Measurements from ENCODE around the gene HOXB5. TPM values are rescaled to one million over a fixed set of nuclear protein-coding genes. Genes with fewer than 3 reads are reported as not detected.

The HOXB5 gene
- total and polyA plus RNA-seq, 10 of the 15 experiments (the other 5 are each of a cell fraction or from before 2014, with no cell fraction given) = not detected

GRCh38 chr17:48601539-48602425 is 8.2 kb upstream of the HOXB5 start:
- Histone ChIP-seq H3K4me1 (ENCODE audit: control insufficient read depth, insufficient read depth, low read length) (peaks cover 6% of the 10 kb centered on the region; the same call in 1 of the 2 replicates), H3K27ac (ENCODE audit: control insufficient read depth, insufficient read depth) (no peak overlapping the region), H3K9ac (ENCODE audit: control insufficient read depth, insufficient read depth, low read length) (no peak overlapping the region), H3K4me3 (no peak overlapping the region), H3K9me3 (replicated peaks; ENCODE audit: control insufficient read depth, insufficient read depth, low read length) (no peaks in the 10 kb centered on the region), H3K27me3 (replicated peaks in 1 of 2; ENCODE audit: control insufficient read depth in 2 of 2, insufficient read depth in 2 of 2, low read length in 1 of 2) (peaks cover 16 to 38% of the 10 kb centered on the region in 2 experiments), H3K36me3 (ENCODE audit: control insufficient read depth in 2 of 2, insufficient read depth in 2 of 2, low read length in 1 of 2) (no peaks in the 10 kb centered on the region), H3K79me2 (ENCODE audit: control insufficient read depth, insufficient read depth, low read length) (no peaks in the 10 kb centered on the region), H3K4me2 (ENCODE audit: control insufficient read depth, insufficient read depth) (no peak overlapping the region), H2AFZ (ENCODE audit: control insufficient read depth, low read depth, low read length) (no peak overlapping the region), H4K20me1 (ENCODE audit: control insufficient read depth, insufficient read depth) (no peaks in the 10 kb centered on the region)
- TF ChIP-seq RB1 (IDR thresholded peaks at IDR 0.05; ENCODE audit: borderline replicate concordance) (no peak), KAT2A (conservative IDR thresholded peaks at IDR 0.05; ENCODE audit: control insufficient read depth, low read depth, low read length) (no peak)
- CTCF ChIA-PET = interaction anchor here (0.6 to 1.9 kb wide), 12 partner anchors 8 to 583 kb away, joined by 3 to 7 read pairs (median 4); partner anchors contain the start of gene HOXB7
- 28% methylated on average over 35 of the region's 35 CpGs for WGBS (ENCODE audit: insufficient coverage, insufficient replicate concordance, low lambda C conversion rate, missing lambda C conversion rate)
- RAD21 ChIA-PET (ENCODE audit: unreplicated experiment) = interaction anchor here (0.6 to 2.1 kb wide), 10 partner anchors 9 to 576 kb away, joined by 3 to 8 read pairs (median 3); partner anchors contain the start of genes HOXB5 and HOXB9
- in situ Hi-C loops (cut with MboI) (no loop called here), intact Hi-C loops (cut with micrococcal nuclease; ENCODE audit: unreplicated experiment) (no loop called here)
- SMC1A ChIA-PET (ENCODE audit: uncharacterized antibody, unreplicated experiment) = interaction anchor here (0.9 to 2.3 kb wide), 5 partner anchors 9 to 344 kb away, joined by 3 to 8 read pairs (median 5); partner anchors contain the start of gene HOXB8
- FAIRE-seq (no peak), DNase-seq (ENCODE audit: low read depth, low spot score) (no peak), ATAC-seq (no peak)
- POLR2A ChIA-PET = interaction anchor here (0.6 to 1.7 kb wide), 5 partner anchors 8 to 488 kb away, joined by 3 to 11 read pairs (median 7); partner anchors contain the start of gene HOXB5
- BruUV-seq (replicated peaks) = no TSS peak

DNA sequence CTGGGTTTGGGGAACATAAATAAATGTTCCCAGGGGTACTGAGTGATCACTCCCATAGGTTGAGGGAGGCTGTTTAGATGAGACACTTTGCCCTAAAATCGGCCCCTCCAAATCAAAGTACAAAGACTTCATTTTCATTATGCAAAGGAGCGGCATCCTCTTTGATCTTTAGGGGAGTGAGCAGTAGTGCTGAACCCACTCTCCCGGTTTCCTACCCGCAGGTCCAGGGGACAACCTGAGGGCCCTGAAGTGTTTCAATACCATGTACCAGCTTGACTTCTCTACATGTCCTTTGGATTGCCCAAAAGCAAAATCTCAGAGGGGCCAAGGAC is 7.6 kb upstream of the HOXB5 start:
- FAIRE-seq = no peak
- Histone ChIP-seq H3K27ac (ENCODE audit: control insufficient read depth, insufficient read depth) (no peak overlapping the region), H3K36me3 (ENCODE audit: control insufficient read depth in 2 of 2, insufficient read depth in 2 of 2, low read length in 1 of 2) (no peaks in the 10 kb centered on the region), H3K4me2 (ENCODE audit: control insufficient read depth, insufficient read depth) (no peak overlapping the region), H3K4me1 (ENCODE audit: control insufficient read depth, insufficient read depth, low read length) (peaks cover 10% of the 10 kb centered on the region), H3K4me3 (no peak overlapping the region), H4K20me1 (ENCODE audit: control insufficient read depth, insufficient read depth) (no peaks in the 10 kb centered on the region), H3K27me3 (replicated peaks in 1 of 2; ENCODE audit: control insufficient read depth in 2 of 2, insufficient read depth in 2 of 2, low read length in 1 of 2) (peaks cover 17 to 45% of the 10 kb centered on the region in 2 experiments), H3K9ac (ENCODE audit: control insufficient read depth, insufficient read depth, low read length) (no peak overlapping the region), H3K79me2 (ENCODE audit: control insufficient read depth, insufficient read depth, low read length) (no peaks in the 10 kb centered on the region), H3K9me3 (replicated peaks; ENCODE audit: control insufficient read depth, insufficient read depth, low read length) (no peaks in the 10 kb centered on the region), H2AFZ (ENCODE audit: control insufficient read depth, low read depth, low read length) (no peak overlapping the region)
- in situ Hi-C loops (cut with MboI) (no loop called here), intact Hi-C loops (cut with micrococcal nuclease; ENCODE audit: unreplicated experiment) (no loop called here)
- no peak for DNase-seq (ENCODE audit: low read depth, low spot score)
- ChIA-PET POLR2A (interaction anchor here (0.6 to 1.7 kb wide), 3 partner anchors 17 to 487 kb away, joined by 3 to 11 read pairs (median 3); no protein-coding TSS in a partner anchor), CTCF (interaction anchor here (0.6 to 1.9 kb wide), 14 partner anchors 9 to 583 kb away, joined by 3 to 7 read pairs (median 4); partner anchors contain the start of gene HOXB7), RAD21 (ENCODE audit: unreplicated experiment) (interaction anchor here (0.6 to 2.1 kb wide), 10 partner anchors 8 to 576 kb away, joined by 3 to 8 read pairs (median 3); partner anchors contain the start of genes HOXB5 and HOXB9), SMC1A (ENCODE audit: uncharacterized antibody, unreplicated experiment) (interaction anchor here (0.9 to 2.3 kb wide), 5 partner anchors 9 to 343 kb away, joined by 3 to 8 read pairs (median 5); partner anchors contain the start of gene HOXB8)
- no TSS peak for BruUV-seq (replicated peaks)
- ATAC-seq = no peak
- WGBS (ENCODE audit: insufficient coverage, insufficient replicate concordance, low lambda C conversion rate, missing lambda C conversion rate) = 56% methylated on average over 4 of the region's 4 CpGs
- TF ChIP-seq IRF4 (IDR thresholded peaks at IDR 0.05; ENCODE audit: low read depth, low read length) = no peak
- TF ChIP-seq, protein P1, sequence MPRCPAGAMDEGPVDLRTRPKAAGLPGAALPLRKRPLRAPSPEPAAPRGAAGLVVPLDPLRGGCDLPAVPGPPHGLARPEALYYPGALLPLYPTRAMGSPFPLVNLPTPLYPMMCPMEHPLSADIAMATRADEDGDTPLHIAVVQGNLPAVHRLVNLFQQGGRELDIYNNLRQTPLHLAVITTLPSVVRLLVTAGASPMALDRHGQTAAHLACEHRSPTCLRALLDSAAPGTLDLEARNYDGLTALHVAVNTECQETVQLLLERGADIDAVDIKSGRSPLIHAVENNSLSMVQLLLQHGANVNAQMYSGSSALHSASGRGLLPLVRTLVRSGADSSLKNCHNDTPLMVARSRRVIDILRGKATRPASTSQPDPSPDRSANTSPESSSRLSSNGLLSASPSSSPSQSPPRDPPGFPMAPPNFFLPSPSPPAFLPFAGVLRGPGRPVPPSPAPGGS (IDR thresholded peaks at IDR 0.05; ENCODE audit: borderline replicate concordance, insufficient read depth, low read depth, low read length, poor library complexity, severe bottlenecking) = no peak
- TF ChIP-seq CBFB (IDR thresholded peaks at IDR 0.05; ENCODE audit: low read depth) = no peak
- no peak for TF ChIP-seq MTA3 (IDR thresholded peaks at IDR 0.05; ENCODE audit: borderline replicate concordance, low read length)
- no peak for TF ChIP-seq NR2C2 (IDR thresholded peaks at IDR 0.05; ENCODE audit: borderline replicate concordance, control insufficient read depth, insufficient read length, low read depth)
- TF ChIP-seq TCF12 (IDR thresholded peaks at IDR 0.05; ENCODE audit: low read depth, low read length) = no peak
- TF ChIP-seq CHD2 (IDR thresholded peaks at IDR 0.05; ENCODE audit: borderline replicate concordance, low read depth, low read length) = no peak
- TF ChIP-seq CTCF (IDR thresholded peaks at IDR 0.05 in 2 of 3, conservative IDR thresholded peaks at IDR 0.05 in 1 of 3; ENCODE audit: control insufficient read depth in 2 of 3, extremely low read depth in 1 of 3, insufficient read depth in 1 of 3, low read depth in 3 of 3, low read length in 3 of 3) = no peak
- TF ChIP-seq PAX5 (IDR thresholded peaks at IDR 0.05; ENCODE audit: borderline replicate concordance, low read depth, low read length) = no peak

All from GM12878 (cell line).